Lung (tissue), 12 donors: Measurements from ENCODE around the gene TK2. TPM values are rescaled to one million over a fixed set of nuclear protein-coding genes. Genes with fewer than 3 reads are reported as not detected.
A peak's percentile ranks its signal among the peaks of the same experiment; 100 is the strongest.

ENCODE experiments used
- ATAC-seq: fragments of 200-7000 bp; cut with Tn5 transposase; one replicate; pipeline ENCODE4 v1.9.1; 2020; ENCODE audit warnings: moderate number of reproducible peaks; ENCODE audit not compliant: insufficient read depth, low FRiP score
- DNase-seq, 3 donors: peaks; one replicate each; pipeline ENCODE4 v3.0.0-alpha.2; 2013 to 2017
- H3K27ac ChIP-seq, 2 donors: one replicate each; pipeline ENCODE4 v1.5.1; 2013; ENCODE audit warnings: mild to moderate bottlenecking in 2 of 2, moderate library complexity in 2 of 2, control low read depth in 1 of 2, inconsistent platforms in 1 of 2, low read depth in 1 of 2, low read length in 1 of 2
- H3K27me3 ChIP-seq, 3 donors: one replicate each; pipeline ENCODE4 v1.5.1; 2013; ENCODE audit warnings: low read length in 2 of 3; ENCODE audit not compliant: control insufficient read depth in 3 of 3, insufficient read depth in 3 of 3
- H3K36me3 ChIP-seq, 4 donors: one replicate each; pipeline ENCODE4 v1.5.1; 2013; ENCODE audit warnings: low read length in 4 of 4, mild to moderate bottlenecking in 1 of 4, moderate library complexity in 1 of 4; ENCODE audit not compliant: control insufficient read depth in 4 of 4, insufficient read depth in 4 of 4
- H3K4me1 ChIP-seq, 5 donors: one replicate each; pipeline ENCODE4 v1.5.1; 2013; ENCODE audit warnings: low read length in 5 of 5, mild to moderate bottlenecking in 2 of 5, moderate library complexity in 1 of 5; ENCODE audit not compliant: control insufficient read depth in 5 of 5, insufficient read depth in 5 of 5
- H3K4me3 ChIP-seq: one replicate; pipeline ENCODE4 v1.5.1; 2013; ENCODE audit warnings: mild to moderate bottlenecking, control low read depth, moderate library complexity
- H3K9ac ChIP-seq, 2 donors: one replicate each; pipeline ENCODE4 v1.5.1; 2013; ENCODE audit warnings: low read length in 2 of 2, control low read depth in 1 of 2; ENCODE audit not compliant: insufficient read depth in 1 of 2
- H3K9me3 ChIP-seq, 4 donors: one replicate each; pipeline ENCODE4 v1.5.1; 2013; ENCODE audit warnings: low read length in 3 of 4, mild to moderate bottlenecking in 1 of 4, moderate library complexity in 1 of 4; ENCODE audit not compliant: control insufficient read depth in 4 of 4, insufficient read depth in 3 of 4
- WGBS, 2 donors: extraction: QIAGEN DNeasy Blood & Tissue Kit; methylation state at CpG; one replicate each; pipeline ENCODE4 v1.1.7; 2013; 5-methylcytosine and 5-hydroxymethylcytosine counted together
- polyA plus RNA-seq, 2 donors: library from polyadenylated mRNA; stranded (reverse); fragments of 200-250 nt; gene quantifications; one replicate each; pipeline ENCODE4 v1.2.1, GENCODE V29; 2013
- total RNA-seq, 2 donors: library from RNA; depleted of rRNA in 1 of 2; stranded (reverse); fragments of >200 nt in 1 of 2; gene quantifications; one replicate each; pipeline ENCODE4 v1.2.1, GENCODE V29; 2014 to 2021
- TF ChIP-seq, protein P1 (sequence below): IDR thresholded peaks from 2 replicates; pipeline ENCODE4 v1.5.1; 2012; ENCODE audit warnings: mild to moderate bottlenecking; ENCODE audit errors: control extremely low read depth, extremely low read depth
- donor health status: control.
- donor health status: control.
- donor health status: Bipolar disorder and iron deficiency.
- donor health status: healthy.
- donor health status: DM: yes; HTN: yes; CAD: no.

Gene TK2
- total and polyA plus RNA-seq, 4 donors = 13.1 to 37.7 (median 25.0) TPM

DNA sequence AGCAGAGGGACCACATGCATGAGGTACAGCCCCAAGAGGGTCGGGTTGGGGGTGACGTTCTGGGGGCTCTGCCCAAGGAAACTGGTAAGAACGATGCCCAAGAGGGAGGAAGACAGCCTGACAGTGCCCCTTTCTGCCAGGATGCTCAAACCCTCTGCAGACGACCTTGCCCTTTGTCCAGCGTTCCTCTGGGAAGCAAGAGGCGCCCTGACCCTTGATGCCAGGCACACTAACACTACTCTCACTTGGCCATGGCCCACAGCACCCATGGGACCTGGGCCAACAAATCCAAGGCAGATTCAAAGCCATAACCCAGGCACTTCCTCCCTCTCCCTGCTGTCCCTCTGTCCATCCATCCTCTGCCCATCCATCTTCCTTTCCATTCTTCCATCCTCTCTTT lies 20.4 kb downstream of the TK2 start:
- DNase-seq = no peak
- Histone ChIP-seq H3K27ac (no peak overlapping the region), H3K4me1 (peaks cover 0 to 5% (median 0%) of the 10 kb centered on the region in 5 donors), H3K36me3 (peaks cover 4 to 41% (median 36%) of the 10 kb centered on the region in 4 donors), H3K9me3 (no peaks in the 10 kb centered on the region), H3K4me3 (no peak overlapping the region), H3K9ac (no peak overlapping the region), H3K27me3 (no peaks in the 10 kb centered on the region)
- WGBS, 2 donors = 93 to 96% methylated on average over 6 of the region's 6 CpGs
- TF ChIP-seq, protein P1, sequence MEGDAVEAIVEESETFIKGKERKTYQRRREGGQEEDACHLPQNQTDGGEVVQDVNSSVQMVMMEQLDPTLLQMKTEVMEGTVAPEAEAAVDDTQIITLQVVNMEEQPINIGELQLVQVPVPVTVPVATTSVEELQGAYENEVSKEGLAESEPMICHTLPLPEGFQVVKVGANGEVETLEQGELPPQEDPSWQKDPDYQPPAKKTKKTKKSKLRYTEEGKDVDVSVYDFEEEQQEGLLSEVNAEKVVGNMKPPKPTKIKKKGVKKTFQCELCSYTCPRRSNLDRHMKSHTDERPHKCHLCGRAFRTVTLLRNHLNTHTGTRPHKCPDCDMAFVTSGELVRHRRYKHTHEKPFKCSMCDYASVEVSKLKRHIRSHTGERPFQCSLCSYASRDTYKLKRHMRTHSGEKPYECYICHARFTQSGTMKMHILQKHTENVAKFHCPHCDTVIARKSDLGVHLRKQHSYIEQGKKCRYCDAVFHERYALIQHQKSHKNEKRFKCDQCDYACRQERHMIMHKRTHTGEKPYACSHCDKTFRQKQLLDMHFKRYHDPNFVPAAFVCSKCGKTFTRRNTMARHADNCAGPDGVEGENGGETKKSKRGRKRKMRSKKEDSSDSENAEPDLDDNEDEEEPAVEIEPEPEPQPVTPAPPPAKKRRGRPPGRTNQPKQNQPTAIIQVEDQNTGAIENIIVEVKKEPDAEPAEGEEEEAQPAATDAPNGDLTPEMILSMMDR = no peak
- ATAC-seq = no peak

DNA sequence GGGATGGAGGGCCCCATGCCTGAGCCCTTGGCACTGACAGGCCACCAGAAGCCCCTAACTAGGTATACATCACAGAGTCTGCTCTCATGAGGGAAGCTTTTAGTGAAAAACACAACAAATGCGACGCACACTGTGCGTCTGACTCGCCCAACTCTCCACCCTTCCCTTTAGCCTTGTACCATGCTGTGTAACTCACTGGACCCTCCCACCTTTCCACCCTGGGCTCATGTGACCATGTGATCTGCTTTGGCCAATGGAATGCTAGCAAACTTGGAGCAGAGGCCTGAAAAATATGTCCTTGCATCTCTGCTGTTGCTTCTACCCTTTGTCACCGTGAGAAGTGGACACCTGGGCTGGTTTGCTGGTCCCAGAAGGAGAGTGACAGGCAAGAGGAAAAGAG lies 21.6 kb downstream of the TK2 start:
- Histone ChIP-seq H3K4me1 (peaks cover 0 to 4% (median 0%) of the 10 kb centered on the region in 5 donors), H3K9ac (no peak overlapping the region), H3K27me3 (no peaks in the 10 kb centered on the region), H3K4me3 (no peak overlapping the region), H3K27ac (no peak overlapping the region), H3K36me3 (peaks cover 4 to 40% (median 36%) of the 10 kb centered on the region in 4 donors), H3K9me3 (no peaks in the 10 kb centered on the region)
- ATAC-seq (no peak), DNase-seq (no peak)
- WGBS, 2 donors = 95 to 97% methylated on average over 5 of the region's 5 CpGs
- TF ChIP-seq, protein P1 = no peak

DNA sequence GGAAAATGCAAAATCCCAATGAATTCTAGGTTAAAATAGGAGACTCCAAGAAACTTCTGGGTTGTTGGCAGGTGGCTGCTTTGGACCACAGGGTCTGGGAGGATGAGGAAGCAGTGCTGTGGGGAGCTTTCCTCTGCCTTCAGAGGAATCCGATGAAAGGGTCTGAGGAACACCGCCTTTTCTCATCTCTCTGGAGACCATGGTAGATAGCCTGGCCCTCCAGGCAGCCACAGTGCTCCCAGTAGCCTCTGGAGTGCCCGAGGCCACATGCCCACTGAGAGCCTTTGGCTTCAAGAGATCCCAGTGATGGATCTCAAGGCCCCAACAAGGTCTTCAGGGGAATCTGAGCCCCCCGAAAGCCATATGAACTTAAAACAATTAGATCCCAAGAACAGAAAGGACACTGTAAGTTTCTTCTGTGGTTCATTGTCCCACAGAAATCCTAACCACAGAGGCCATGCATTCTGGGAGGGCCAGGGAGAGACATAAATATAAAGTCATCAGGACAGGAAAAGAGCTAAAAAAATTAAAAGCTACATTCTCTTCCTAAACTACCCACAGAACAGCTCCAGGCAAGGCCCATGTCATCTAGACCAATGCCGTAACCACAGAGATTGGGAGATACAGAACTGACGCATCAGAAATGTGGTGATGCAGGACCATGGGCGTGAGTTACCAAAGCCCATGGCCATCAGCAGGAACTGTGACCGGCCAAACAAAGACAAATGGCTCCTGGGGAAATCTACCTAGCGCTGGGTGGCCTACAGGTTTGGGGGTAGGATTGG lies 24.3 kb downstream of the TK2 start:
- H3K4me1 ChIP-seq = peaks cover 0 to 20% (median 0%) of the 10 kb centered on the region in 5 donors
- no peak for DNase-seq
- no peak for ATAC-seq
- no peak overlapping the region for H3K9ac ChIP-seq
- peak overlapping the region in 1 of 2 donors; percentile 80 for H3K27ac ChIP-seq
- TF ChIP-seq, protein P1 = no peak
- no peaks in the 10 kb centered on the region for H3K9me3 ChIP-seq
- peaks cover 4 to 34% (median 26%) of the 10 kb centered on the region in 4 donors for H3K36me3 ChIP-seq
- no peaks in the 10 kb centered on the region for H3K27me3 ChIP-seq
- WGBS, 2 donors = 50 to 73% methylated on average over 9 of the region's 9 CpGs
- H3K4me3 ChIP-seq = no peak overlapping the region
